Liver (tissue), 3 donors: ENCODE data around the gene ARHGEF19.

ENCODE experiments used
- CTCF ChIP-seq: fragments of 150-350 bp; IDR thresholded peaks from 2 replicates; pipeline ENCODE4 v1.5.1; 2017; ENCODE audit warnings: improper control_type of control experiment, low read depth, low read length; ENCODE audit not compliant: missing input control
- RXRA ChIP-seq, 2 donors: IDR thresholded peaks; 2 replicates each; pipeline ENCODE4 v1.6.1; 2017 to 2018; ENCODE audit warnings: antibody characterized with exemption in 2 of 2, mild to moderate bottlenecking in 1 of 2
- donor health status: healthy.
- donor health status: healthy.

DNA sequence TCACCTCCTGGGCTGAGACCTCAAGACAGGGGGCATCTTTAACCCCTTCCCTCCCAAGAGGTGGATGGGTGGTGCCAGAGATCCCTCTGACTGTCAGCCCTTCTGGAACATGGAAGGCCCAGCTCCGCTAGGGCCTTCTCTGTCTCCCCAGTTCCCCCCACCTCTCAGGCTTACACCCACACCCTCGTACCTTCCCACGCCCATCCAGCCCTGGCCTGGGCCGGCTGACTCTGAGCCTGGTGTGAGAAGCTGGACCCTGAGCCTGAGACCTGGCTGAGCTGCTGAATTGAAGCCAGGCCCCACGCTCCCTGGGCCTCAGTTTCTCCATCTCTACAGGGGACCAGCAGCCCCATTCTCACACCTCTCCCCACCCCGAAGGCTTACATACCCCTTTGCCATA is 61.9 kb downstream of the ARHGEF19 start:
- TF ChIP-seq CTCF: no peak
- TF ChIP-seq RXRA (IDR thresholded peaks at IDR 0.05): no peak
